ENCODE results near the gene TANC2.

DNA sequence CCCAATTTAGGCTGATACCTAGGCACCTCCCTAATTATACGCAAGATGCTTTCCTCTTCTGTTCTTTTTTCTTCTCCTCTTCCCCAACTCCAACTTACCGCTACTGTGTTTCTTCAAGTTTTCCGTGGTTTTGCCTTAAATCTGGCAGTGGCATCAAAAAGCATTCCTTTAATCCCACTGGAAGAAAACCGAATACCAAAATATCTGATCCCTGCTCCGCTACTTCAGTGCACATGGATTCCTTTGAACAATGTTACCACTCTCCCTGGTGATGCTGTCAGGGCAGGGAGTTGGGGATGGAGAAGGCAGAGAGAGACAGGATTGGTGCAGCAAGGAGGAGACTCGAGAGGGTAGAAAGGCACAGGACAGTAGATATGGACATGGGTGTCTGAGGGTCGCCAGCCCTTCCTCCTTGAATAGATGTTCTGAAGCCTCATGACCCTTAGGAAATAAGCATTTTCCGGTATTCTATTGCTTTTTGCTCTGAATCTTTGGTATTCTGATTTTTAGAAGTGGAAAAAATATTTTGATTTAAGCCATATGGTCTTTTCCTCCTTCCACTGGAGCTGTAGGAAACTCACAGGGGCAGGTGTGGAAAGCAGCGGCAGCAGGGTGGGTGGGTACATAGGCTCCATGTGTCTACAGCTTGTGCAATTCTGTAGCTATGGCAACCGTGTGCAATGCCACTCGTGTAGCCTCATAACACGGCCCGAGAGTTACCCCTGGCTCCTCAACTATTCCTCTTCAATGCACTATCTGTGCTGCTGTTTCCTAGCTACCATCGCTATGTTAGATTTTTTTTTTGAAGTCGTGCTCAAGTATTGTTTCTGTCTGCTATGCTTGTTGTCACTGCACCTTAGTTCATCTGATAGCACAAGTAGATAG is 32.3 kb upstream of the TANC2 start:
- TF ChIP-seq CEBPB (IDR thresholded peaks at IDR 0.05), result no peak
- TF ChIP-seq, protein P1, sequence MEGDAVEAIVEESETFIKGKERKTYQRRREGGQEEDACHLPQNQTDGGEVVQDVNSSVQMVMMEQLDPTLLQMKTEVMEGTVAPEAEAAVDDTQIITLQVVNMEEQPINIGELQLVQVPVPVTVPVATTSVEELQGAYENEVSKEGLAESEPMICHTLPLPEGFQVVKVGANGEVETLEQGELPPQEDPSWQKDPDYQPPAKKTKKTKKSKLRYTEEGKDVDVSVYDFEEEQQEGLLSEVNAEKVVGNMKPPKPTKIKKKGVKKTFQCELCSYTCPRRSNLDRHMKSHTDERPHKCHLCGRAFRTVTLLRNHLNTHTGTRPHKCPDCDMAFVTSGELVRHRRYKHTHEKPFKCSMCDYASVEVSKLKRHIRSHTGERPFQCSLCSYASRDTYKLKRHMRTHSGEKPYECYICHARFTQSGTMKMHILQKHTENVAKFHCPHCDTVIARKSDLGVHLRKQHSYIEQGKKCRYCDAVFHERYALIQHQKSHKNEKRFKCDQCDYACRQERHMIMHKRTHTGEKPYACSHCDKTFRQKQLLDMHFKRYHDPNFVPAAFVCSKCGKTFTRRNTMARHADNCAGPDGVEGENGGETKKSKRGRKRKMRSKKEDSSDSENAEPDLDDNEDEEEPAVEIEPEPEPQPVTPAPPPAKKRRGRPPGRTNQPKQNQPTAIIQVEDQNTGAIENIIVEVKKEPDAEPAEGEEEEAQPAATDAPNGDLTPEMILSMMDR (IDR thresholded peaks at IDR 0.05), result no peak
- TF ChIP-seq CHD4 (IDR thresholded peaks at IDR 0.05; ENCODE audit: borderline replicate concordance), result no peak
- no peak for TF ChIP-seq CBX8 (IDR thresholded peaks at IDR 0.05)
- TF ChIP-seq, protein P2, sequence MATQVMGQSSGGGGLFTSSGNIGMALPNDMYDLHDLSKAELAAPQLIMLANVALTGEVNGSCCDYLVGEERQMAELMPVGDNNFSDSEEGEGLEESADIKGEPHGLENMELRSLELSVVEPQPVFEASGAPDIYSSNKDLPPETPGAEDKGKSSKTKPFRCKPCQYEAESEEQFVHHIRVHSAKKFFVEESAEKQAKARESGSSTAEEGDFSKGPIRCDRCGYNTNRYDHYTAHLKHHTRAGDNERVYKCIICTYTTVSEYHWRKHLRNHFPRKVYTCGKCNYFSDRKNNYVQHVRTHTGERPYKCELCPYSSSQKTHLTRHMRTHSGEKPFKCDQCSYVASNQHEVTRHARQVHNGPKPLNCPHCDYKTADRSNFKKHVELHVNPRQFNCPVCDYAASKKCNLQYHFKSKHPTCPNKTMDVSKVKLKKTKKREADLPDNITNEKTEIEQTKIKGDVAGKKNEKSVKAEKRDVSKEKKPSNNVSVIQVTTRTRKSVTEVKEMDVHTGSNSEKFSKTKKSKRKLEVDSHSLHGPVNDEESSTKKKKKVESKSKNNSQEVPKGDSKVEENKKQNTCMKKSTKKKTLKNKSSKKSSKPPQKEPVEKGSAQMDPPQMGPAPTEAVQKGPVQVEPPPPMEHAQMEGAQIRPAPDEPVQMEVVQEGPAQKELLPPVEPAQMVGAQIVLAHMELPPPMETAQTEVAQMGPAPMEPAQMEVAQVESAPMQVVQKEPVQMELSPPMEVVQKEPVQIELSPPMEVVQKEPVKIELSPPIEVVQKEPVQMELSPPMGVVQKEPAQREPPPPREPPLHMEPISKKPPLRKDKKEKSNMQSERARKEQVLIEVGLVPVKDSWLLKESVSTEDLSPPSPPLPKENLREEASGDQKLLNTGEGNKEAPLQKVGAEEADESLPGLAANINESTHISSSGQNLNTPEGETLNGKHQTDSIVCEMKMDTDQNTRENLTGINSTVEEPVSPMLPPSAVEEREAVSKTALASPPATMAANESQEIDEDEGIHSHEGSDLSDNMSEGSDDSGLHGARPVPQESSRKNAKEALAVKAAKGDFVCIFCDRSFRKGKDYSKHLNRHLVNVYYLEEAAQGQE (IDR thresholded peaks at IDR 0.05), result no peak
- TF ChIP-seq MYC (IDR thresholded peaks at IDR 0.05; ENCODE audit: borderline replicate concordance, low read length), result no peak
- no peak for TF ChIP-seq POLR2A (IDR thresholded peaks at IDR 0.05; ENCODE audit: low read length)
- TF ChIP-seq FOSL2 (IDR thresholded peaks at IDR 0.05), result no peak
- no peak for TF ChIP-seq FOSL2 (CRISPR knock-in tag; IDR thresholded peaks at IDR 0.05)
- TF ChIP-seq KDM1A (IDR thresholded peaks at IDR 0.05; ENCODE audit: low read depth), result no peak
- TF ChIP-seq RFX5 (IDR thresholded peaks at IDR 0.05), result no peak
- no peak for TF ChIP-seq POLR2AphosphoS2 (conservative IDR thresholded peaks at IDR 0.05; ENCODE audit: low read length)
- no peak for TF ChIP-seq BHLHE40 (IDR thresholded peaks at IDR 0.05; ENCODE audit: low read depth, low read length)
- TF ChIP-seq, protein P3, sequence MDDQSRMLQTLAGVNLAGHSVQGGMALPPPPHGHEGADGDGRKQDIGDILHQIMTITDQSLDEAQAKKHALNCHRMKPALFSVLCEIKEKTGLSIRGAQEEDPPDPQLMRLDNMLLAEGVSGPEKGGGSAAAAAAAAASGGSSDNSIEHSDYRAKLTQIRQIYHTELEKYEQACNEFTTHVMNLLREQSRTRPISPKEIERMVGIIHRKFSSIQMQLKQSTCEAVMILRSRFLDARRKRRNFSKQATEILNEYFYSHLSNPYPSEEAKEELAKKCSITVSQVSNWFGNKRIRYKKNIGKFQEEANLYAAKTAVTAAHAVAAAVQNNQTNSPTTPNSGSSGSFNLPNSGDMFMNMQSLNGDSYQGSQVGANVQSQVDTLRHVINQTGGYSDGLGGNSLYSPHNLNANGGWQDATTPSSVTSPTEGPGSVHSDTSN (IDR thresholded peaks at IDR 0.05), result no peak
